Measurements from ENCODE around the gene KLHL20.
"Not testable (repeated sequence)": the region's sequence is repeated elsewhere in the genome, so short reads cannot be mapped to it uniquely, and the experiment has no call there.

Gene KLHL20

GRCh38 chr1:173714759-173715537 is at the start of gene KLHL20:
KLHL20 (plus strand) TSS chr1:173714981; CDS start chr1:173716044, 1,063 bp downstream.
- DNase-seq: peak; percentile 91

- no peak for DNase-seq
These were observed 48.1 kb upstream of the KLHL20 start for GRCh38 chr1:173666646-173667045.

DNA sequence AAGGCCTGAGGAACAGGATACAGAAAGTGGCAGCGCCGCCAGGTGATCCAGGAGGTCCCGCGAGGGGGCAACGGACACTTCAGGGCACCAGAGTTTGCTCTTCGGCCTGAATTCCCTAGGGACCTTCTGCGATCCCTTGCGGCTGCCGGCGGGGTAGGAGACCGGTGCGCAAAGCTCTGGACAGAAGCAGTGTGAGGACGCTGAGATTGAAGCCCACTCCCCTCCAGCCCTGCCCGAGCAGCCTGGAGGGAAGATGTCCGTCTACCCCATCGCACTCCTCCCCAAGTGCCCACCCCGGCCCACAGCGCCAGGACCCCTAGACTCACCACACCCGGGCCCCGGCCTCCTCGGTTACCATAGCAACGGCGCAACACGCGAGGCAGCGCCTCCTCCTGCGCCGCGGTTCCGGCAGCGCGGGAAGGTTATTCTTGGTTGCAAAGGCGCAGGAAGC is 45.3 kb upstream of the KLHL20 start, which contains the start of gene ANKRD45:
Gene ANKRD45, minus strand, starts transcription at position 361 of the 451 bp plus-strand sequence. CDS start 10,433 bp downstream, outside the sequence.
- no peak for DNase-seq

- not testable (repeated sequence) for DNase-seq
These were observed 40.3 kb upstream of the KLHL20 start for GRCh38 chr1:173674496-173674895.

DNA sequence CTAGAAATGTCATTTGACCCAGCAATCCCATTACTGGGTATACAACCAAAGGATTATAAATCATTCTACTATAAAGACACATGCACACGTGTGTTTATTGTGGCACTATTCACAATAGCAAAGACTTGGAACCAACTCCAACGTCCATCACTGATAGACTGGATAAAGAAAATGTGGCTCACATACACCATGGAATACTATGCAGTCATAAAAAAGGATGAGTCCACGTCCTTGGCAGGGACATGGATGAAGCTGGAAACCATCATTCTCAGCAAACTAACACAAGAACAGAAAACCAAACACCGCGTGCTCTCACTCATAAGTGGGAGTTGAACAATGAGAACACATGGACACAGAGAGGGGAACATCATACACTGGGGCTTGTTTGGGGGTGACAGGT is 34.6 kb upstream of the KLHL20 start:
- DNase-seq: not testable (repeated sequence)

DNA sequence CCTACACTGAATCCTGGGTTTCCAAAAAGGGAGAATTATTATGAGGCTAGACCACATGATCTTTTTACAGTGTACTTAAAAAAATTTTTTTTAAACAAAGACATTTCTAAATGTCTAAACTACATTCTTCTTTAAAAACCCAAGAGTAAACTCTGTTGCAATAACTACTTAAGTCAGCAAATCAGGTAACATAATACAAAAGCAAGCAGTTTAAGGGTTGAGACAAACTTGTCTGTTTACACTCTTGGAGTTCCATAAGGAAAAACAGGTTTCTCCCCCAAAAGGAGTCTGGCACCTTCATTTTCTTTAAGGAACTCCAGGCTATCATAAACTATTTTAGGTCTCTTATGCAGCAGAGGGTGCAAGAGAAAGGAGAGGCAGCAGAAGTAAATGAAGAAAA is 32.6 kb upstream of the KLHL20 start:
- no peak for DNase-seq

DNA sequence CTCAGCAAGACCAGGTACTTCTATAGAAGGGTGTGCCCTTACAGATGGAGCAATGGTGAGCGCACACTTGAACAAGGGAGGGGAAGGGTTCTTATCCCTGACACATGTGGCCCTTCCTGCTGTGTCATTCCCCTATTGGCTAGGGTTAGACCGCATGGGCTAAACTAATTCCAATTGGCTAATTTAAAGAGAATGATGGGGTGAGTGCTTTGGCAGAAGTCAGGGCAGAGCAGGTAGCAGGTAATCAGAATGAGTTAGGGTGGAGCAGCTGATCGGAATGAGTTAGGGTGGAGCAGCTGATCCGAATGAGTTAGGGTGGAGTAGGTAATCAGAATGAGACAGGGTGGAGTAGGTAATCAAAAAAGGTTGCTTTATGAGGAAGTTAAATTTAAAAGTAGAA is 30.9 kb upstream of the KLHL20 start:
- DNase-seq: not testable (repeated sequence)

GRCh38 chr1:173685121-173685520 is 29.7 kb upstream of the KLHL20 start:
- DNase-seq: not testable (repeated sequence)

- DNase-seq: no peak
These were observed 26.5 kb upstream of the KLHL20 start for GRCh38 chr1:173688300-173688699.

DNA sequence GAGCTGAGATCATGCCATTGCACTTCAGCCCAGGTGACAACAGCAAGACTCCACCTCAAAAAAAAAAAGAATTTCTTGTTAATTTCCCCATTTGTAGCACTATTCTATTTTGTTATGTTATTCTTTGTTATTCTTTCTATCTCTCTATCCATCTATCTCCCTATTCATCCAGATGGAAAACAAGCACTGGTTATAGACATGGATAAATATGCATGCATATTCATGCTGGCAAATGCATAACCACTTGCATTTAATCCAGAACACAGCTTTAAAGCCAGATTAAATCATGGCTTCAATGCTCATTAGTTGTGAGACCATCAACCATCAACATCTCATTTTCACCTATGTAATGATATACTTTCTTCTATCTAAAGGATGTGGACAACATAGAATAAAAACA is 21.5 kb upstream of the KLHL20 start:
- DNase-seq: no peak

- DNase-seq: not testable (repeated sequence)
These were observed 13.5 kb upstream of the KLHL20 start for GRCh38 chr1:173701299-173701698.

GRCh38 chr1:173702736-173703135 is 12.0 kb upstream of the KLHL20 start:
- DNase-seq: no peak

DNA sequence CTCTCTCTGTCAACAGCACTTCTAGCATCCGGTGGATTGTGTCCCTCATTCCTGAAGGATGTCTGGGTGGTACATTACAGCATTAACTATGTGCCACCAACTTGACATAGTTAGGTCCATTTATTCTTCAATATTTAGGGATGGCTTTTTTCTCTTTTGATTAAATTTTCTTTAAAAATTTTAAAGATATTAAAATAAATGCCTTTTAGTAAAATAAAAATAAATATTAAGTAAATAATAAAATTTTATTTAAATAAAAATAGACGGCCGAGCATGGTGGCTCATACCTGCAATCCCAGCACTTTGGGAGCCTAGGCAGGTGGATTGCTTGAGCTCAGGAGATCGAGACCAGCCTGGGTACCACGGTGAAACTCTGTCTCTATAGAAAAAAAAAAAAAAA is 9.7 kb upstream of the KLHL20 start:
- DNase-seq: no peak

GRCh38 chr1:173708787-173709186 is 6.0 kb upstream of the KLHL20 start:
- DNase-seq: no peak

GRCh38 chr1:173714441-173714758 is 381 bp upstream of the KLHL20 start:
- no peak for DNase-seq

DNA sequence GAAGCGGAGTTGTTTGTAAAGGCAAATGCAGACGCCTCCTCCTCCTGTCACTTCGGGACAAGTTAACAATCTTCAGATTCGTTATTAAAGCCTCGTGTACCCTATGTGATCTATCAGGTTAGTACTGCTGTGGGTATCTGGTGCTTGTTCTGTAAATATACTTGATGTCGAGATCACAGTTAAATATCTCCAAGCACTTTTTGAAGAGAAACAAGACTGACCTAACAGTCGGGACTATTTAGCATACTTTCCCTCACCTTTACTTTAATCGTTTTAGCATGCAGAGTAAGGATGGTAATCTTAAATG is 710 bp downstream of the KLHL20 start:
- DNase-seq: no peak

- DNase-seq: no peak
These were observed 2.5 kb downstream of the KLHL20 start for GRCh38 chr1:173717238-173717637.

GRCh38 chr1:173731331-173731730 is 16.6 kb downstream of the KLHL20 start:
- DNase-seq: not testable (repeated sequence)

DNA sequence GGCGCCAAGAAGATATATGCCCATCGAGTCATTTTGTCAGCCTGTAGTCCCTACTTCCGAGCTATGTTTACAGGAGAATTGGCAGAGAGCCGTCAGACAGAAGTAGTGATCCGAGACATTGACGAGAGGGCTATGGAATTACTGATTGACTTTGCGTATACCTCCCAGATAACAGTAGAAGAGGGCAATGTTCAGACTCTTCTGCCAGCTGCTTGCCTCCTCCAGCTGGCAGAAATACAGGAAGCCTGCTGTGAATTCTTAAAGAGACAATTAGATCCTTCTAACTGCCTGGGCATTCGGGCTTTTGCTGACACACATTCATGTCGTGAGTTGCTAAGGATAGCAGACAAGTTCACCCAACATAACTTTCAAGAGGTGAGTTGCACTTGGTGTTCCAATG is 19.1 kb downstream of the KLHL20 start:
- no peak for DNase-seq

- DNase-seq: not testable (repeated sequence)
These were observed 21.3 kb downstream of the KLHL20 start for GRCh38 chr1:173736104-173736503.

DNA sequence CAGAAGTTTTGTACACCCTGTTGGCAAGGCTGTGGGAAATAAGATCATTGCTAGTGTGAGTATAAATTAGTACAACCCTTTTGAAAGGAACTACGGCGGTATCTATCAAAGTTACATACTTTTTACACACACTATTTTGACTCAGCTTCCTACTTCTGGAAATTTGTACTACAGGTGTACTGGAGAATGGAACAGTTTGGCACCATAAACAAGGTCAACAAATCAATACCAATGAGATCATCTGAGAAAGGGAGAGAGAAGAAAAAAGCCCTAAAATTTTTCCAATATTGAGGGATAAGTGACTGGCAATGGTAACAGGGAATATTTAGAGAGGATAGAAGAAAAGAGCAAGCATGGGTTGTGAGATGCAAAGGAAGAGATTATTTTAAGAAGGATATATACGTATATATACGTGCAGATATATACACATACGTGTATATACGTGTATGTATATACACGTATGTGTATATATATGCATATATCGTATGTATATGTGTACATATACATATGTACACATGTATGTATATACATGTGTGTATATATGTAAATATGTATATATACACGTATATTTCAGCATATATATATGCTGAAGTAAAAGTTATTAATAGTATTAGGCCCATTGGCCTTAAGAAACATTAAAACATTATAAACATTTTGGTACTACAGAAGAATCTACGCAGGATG is 27.6 kb downstream of the KLHL20 start:
- no peak for DNase-seq

DNA sequence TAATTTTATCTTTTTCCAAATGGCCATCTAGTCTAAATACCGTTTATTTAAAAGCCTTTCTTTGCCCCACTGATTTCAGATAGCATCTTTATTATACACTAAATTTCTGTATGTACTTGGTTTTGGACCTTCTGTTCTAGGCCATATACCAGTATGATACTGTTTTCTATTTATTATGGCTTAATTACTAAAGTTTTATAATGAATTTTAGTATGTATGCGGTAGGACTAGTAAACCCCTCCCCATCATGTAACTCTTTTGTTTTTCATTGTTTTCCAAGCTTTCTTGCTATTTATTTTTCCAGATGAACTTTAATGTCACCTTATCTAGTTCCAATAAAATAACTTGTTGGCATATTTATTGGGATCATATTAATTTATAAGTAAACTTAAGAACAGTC is 29.9 kb downstream of the KLHL20 start:
- no peak for DNase-seq

- no peak for DNase-seq
These were observed 34.4 kb downstream of the KLHL20 start for GRCh38 chr1:173749137-173749536.

GRCh38 chr1:173753830-173754229 is 39.0 kb downstream of the KLHL20 start:
- DNase-seq: no peak

- no peak for DNase-seq
These were observed 42.9 kb downstream of the KLHL20 start for GRCh38 chr1:173757666-173758065.

Data from NCI-H226 (cell line).